Stimulated activated CD4-positive, alpha-beta T cell treated with anti-CD3 and anti-CD28 coated beads, Interleukin-2, amount 100 ng/mL, for 48 hours (primary cell): Measurements from ENCODE around the gene ACSM3.
"Not testable (repeated sequence)": the region's sequence is repeated elsewhere in the genome, so short reads cannot be mapped to it uniquely, and the experiment has no call there.

Experiments used
- DNase-seq, 2 donors: peaks; one replicate each; pipeline ENCODE4 v3.0.0-alpha.2; 2020

Gene ACSM3, protein sequence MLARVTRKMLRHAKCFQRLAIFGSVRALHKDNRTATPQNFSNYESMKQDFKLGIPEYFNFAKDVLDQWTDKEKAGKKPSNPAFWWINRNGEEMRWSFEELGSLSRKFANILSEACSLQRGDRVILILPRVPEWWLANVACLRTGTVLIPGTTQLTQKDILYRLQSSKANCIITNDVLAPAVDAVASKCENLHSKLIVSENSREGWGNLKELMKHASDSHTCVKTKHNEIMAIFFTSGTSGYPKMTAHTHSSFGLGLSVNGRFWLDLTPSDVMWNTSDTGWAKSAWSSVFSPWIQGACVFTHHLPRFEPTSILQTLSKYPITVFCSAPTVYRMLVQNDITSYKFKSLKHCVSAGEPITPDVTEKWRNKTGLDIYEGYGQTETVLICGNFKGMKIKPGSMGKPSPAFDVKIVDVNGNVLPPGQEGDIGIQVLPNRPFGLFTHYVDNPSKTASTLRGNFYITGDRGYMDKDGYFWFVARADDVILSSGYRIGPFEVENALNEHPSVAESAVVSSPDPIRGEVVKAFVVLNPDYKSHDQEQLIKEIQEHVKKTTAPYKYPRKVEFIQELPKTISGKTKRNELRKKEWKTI

DNA sequence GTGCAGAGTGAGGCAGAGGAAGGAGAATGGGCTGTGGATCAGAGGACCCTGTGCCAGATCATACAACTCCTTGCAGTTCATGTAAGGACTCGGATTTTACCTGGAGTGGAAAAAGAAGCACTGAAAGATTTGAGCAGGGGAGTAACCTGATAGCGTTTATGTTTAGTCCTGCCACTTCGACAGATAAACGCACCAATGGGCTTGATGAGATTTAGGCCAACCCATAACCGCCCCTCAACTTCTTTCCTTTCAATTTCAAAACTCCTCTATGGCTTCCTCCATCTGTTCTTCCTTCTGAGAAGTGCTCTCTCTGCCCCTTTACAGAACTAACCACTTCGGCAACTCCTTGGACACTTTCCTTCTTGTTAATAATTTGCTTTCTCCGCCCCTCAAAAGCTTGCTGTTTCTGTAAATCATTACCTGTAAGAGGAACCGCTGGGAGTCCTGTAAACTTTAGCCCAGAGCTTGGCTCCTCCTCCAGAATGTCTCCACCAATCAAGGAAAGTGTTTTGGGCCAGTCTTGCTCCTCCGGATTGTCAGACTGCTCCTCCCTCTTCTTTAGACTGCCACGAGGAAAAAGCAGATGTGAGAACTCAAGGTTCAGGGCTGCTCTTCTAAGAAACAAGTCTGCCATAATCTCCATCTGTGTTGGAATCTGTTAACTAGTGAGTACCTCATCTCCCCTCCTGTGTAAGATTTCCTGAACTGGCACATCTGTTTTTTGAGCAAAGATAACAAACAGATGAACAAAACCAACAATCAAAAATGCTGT, at the start of gene ACSM3:
Gene ACSM3, plus strand, starts transcription at position 554 of the 772 bp plus-strand sequence. CDS start 6,021 bp downstream, outside the sequence.
- DNase-seq, result peak; percentile 37 to 52

GRCh38 chr16:20717718-20718117, 46.1 kb upstream of the ACSM3 start:
- not testable (repeated sequence) for DNase-seq

DNA sequence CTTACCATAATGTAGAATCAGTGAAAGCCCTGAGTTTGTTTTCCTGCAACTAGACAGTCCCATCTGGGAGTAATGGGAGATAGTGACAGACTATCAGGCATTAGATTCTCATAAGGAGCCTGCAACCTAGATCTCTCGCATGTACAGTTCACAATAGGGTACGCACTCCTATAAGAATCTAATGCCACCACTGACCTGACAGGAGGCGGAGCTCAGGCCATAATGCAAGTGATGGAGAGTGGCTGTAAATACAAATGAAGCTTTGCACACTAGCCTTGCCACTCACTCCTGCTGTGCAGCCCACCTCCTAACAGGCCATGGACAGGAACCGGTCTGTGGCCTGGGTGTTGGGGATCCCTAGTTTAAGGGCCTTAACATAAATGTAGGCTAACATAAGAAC, 43.6 kb upstream of the ACSM3 start:
- DNase-seq, result no peak

- DNase-seq, result no peak
These were observed 37.2 kb upstream of the ACSM3 start for GRCh38 chr16:20726661-20727060.

DNA sequence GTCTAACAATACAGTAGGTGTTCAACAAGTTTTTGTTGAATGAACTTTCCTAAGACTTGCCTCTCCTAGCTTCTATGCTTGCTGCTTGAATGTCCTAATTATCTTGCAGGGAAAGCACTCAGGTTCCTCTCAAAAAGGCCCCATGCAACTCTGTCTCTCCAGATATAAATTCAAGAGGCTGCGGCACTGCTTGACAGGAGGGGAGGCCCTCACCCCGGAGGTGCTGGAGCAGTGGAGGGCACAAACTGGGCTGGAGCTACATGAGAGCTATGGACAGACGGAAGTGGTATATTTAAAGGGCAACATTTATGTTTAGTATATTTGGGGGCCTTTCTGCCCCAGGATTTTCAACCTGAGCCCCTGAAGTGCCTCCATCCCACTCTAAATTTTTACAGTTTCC, 36.6 kb upstream of the ACSM3 start:
- no peak for DNase-seq

DNA sequence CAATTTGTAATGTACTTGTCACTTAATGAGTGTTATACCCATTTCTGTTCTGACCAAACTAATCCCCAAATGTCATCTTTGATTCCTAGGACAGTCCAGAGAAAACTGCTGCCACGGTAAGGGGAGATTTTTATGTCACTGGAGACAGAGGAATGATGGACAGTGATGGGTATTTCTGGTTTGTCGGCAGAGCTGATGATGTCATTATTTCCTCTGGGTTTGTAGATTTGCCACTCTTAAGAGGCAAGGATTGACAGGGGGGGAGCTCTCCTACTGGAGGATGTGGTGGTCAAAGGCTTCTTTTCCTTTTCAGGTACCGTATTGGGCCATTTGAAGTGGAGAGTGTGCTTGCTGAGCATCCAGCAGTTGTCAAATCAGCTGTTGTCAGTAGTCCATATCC, 34.7 kb upstream of the ACSM3 start:
- DNase-seq, result no peak

GRCh38 chr16:20734056-20734455, 29.8 kb upstream of the ACSM3 start:
- DNase-seq, result no peak

DNA sequence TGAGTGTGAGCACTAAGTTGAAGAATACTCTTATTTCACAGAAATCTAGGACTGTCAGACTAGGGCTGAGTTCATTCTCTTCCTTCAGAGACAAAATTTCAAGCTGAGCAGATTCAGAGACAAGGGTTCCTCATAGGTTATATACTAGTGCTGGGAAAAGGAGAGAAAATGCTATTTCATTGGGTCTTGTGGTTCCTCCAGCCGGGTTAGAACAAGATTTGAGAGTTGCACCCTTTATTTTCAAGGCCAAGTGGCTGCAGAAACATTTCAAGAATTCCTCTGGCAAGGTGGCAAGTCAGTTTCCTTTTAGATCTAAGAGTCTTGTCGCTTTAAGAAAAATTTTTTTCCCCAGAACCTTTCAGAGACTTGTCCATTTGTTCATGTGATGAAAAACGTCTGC, 29.0 kb upstream of the ACSM3 start:
- no peak for DNase-seq

DNA sequence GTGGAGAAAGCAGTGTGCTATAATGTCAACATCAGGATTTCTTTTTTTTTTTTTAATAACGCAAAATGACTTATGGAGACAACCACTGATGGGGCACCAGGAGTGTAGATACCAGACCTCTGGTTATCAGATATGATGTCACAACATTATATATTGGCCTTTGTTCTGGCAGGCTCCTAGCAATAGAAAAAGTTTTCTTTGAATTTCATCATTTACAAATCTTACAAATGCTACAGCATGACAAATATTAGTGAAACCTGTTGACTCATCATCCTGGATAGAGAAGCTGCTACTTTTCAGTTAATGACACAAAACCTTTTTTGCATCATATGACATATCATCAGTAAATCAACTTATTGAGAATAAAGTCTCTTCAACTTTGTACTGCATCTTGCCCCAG, 28.3 kb upstream of the ACSM3 start:
- no peak for DNase-seq

DNA sequence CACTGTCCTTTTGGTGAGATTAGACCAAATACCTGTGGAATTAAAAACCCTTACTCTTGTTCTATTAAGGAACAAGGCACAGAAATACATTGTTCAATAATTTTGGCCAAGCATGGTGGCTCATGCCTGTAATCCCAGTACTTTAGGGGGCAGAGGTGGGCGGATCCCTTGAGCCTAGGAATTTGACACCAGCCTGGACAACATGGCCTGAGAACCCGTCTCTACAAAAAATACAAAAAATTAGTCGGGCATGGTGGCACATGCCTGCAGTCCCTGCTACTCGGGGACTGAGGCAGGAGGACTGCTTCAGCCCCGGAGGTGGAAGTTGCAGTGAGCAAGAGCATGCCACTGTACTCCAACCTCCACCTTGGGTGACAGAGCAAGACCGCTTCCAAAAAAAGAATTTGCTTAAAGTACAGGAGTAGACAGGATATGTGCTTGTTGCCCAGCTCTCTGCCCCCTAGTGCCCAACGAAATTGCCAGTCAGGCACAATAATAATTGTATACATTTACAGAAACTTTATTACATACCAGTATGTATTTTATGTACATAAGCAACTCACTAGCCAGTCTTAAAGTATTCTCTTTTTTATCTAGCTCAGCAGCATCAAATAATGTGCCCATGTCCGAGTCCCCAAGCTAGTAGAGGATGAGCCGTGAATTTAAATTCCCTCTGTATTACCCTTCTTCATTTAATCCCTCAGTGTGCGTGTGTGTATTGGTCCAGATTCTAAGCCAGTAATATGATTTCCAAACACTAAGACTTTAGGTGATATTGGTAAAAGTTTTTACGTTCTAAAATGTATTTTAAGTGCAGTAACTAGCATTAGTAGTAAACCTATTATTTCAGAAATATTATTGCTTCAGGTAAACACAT, 23.6 kb upstream of the ACSM3 start:
- DNase-seq, result no peak

DNA sequence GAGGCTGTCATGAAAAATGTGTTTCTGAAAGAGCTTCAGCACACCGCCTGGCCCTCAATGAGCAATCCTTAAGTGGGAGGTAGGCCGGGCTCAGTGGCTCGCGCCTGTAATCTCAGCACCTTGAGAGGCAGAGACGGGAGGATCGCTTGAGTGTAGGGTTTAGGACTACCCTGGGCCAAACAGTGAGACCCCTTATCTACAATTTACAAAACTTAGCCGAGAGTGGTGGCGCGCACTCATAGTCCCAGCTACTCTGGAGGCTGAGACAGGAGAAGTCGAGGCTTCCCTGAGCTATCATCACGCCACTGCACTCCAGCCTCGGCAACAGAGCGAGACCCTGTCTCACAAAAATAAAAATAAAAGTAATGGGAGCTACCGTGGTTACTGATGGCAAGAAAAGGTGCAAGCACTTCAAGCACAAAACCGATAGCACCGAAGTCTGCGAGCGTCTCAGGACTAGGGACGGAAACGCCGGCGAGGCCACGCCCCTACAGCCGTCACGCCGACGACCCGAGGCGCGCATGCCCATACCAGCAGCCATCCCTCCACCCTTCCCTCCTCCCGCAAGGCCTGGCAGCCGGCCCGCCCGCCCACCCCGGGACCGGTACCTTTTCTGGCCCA, 22.8 kb upstream of the ACSM3 start:
- peak; percentile 82 to 86 for DNase-seq

GRCh38 chr16:20741554-20742285, 22.1 kb upstream of the ACSM3 start, which contains the start of gene THUMPD1:
THUMPD1 (minus strand) TSS chr16:20741818; CDS start chr16:20741739, 79 bp downstream.
- peak; percentile 98 for DNase-seq

DNA sequence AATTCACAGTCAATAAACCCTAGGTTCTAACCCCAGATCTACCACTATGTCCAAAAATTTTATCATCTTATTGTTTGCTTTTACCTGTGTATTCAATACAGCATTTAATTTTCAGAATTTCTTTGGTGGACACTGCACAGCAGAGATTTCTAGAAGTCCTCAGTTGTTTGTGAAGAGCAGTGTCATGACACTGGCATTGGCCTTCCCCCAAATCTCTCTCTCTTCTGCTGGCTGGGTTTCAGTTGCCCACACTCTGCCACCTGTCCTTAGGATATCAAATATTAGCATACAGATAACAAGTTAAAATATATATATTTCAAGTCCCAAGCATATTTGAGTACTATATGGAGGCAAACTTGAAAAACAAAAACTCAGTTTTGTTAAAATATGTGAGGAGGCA, 20.2 kb upstream of the ACSM3 start:
- DNase-seq, result no peak

DNA sequence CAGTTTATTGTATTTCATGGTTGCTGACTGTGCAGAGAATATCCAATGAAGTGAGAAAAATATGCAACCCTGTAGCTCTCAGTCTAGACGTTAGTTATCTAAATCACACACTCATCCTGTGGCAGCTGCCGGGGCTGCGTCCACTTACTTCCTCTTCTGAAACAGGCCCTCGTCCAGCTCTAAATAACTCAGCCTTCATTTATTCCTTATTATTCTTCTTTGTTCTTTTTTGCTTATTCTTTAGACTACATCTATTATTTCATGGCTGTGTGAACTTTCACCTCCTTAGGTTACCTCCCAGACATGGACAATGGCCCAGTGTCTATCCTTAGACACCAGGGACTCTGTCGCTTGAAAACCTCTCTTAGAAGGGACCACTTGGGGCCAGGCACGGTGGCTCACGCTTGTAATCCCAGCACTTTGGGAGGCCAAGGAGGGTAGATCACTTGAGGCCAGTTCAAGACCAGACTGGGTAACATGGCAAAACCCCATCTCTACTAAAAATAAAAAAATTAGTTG, 18.8 kb upstream of the ACSM3 start:
- DNase-seq, result no peak

- DNase-seq, result no peak
These were observed 17.4 kb upstream of the ACSM3 start for GRCh38 chr16:20746461-20746860.

- DNase-seq, result no peak
These were observed 16.6 kb upstream of the ACSM3 start for GRCh38 chr16:20747030-20747816.

DNA sequence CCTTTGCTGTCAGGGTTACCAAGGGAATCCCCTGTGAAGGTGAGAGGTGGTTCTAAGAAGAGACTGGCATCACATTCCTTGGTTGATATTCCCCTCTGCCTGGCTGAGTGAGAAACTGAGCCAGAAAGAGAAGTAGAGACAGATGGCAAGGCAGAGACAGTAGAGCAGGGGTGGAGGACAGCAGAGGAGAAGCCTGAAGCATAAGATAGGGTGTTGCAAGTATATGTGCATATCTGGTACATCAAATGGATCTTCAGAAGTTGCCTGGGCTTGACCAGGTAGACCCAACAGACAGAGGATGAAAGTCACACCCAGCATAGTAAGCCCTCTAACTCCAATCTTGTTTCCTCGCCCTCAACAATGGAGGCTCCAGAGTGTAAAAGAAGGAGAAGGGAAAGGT, 14.3 kb upstream of the ACSM3 start:
- no peak for DNase-seq

GRCh38 chr16:20750558-20750957, 13.3 kb upstream of the ACSM3 start:
- DNase-seq, result no peak

DNA sequence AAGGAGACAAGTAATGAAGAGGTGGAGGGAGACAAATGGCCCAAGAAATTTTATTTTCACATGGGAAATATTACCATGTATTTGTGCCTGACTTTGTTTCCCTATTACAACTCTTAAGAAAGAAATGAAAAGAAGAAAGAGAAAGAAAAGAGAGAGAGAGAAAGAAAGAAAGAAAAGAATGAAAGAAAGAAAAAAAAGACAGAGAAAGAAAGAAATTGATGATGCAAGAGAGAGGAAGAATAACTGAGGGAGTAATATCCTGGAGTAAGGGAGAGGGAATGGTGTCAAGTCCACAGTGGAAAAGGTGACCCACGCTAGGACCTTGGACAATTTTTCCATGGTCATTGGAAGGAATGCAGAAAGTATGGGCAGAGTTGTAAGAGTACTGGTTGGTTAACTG, 10.1 kb upstream of the ACSM3 start:
- no peak for DNase-seq

DNA sequence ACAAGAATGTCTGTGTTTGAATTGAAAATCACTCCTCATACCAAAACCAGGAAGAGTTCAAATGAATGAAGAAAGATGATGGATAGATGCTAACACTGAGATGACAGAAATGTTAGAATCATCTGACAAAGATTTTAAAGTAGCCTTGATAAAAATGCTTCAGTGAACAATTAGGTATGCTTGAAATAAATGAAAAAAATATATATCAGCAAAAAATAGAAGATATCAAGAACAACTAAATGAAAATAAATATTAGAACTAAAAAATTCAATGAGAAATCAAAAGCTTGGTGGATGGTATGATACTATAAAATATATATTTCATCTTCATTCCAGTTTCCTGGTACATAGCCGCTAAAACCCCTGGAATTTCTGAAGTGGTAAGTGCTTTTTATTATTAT, 8.6 kb upstream of the ACSM3 start:
- no peak for DNase-seq
